Measurements from ENCODE around the gene MCEE.
"Not testable (repeated sequence)": the region's sequence is repeated elsewhere in the genome, so short reads cannot be mapped to it uniquely, and the experiment has no call there.

The MCEE gene

GRCh38 chr2:71129114-71129901 is 721 bp downstream of the MCEE start:
- no peak for FAIRE-seq
- no peak for DNase-seq (ENCODE audit: low spot score)

- no peak for DNase-seq (ENCODE audit: low spot score)
- FAIRE-seq, result no peak
Observed at GRCh38 chr2:71126957-71127356, 3.1 kb downstream of the MCEE start.

DNA sequence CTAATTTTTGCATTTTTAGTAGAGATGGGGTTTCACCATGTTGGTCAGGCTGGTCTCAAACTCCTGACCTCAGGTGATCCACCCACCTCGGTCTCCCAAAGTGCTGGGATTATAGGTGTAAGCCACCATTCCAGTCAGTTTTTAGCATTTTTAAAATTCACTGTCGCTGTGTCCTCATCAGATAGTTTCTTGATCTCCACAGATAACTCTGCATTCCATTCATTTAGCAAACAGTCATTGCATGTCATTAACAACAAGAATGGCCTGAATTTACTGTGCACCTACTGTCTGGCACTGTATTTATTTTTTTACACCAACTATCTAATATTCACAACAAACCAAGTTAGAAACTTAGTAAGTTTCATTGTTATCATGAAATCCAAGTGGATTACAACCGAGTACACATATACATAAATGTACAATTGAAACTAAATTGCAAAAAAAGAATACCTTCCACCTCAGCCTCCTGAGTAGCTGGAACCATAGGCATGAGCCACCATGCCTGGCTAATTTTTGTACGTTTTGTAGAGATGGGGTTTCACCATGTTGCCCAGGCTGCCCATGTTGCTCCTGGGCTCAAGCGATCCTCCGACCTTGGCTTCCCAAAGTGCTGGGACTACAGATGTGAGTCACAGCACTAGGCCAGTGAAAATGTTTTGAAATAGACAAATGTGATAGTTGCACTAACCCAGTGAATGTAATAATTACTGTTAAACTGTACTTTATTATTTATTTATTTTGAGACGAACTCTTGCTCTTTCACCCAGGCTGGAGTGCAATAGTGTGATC is 4.3 kb downstream of the MCEE start:
- no peak for DNase-seq (ENCODE audit: low spot score)
- no peak for FAIRE-seq

- no peak for FAIRE-seq
- no peak for DNase-seq (ENCODE audit: low spot score)
Observed at GRCh38 chr2:71122387-71123298, 7.4 kb downstream of the MCEE start.

DNA sequence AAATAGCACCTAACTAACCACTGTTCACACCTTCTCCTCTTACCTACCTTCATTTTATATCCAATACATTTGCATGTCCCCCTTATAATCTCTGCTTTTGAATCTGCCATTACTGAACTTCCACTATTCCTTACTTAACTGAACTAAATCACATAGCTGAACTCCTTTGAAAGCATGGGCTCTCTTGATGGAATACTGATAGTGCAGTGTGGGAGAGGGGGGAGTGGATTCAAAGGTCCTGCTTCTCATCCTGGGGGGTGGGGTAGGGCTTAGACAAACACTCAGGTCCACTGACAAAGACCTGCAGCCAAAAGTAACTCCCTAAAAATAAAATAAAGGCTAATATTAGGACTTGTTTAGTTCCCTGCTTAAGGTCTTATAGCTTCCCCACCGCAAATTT is 8.6 kb downstream of the MCEE start:
- DNase-seq (ENCODE audit: low spot score) (no peak), FAIRE-seq (no peak)

DNA sequence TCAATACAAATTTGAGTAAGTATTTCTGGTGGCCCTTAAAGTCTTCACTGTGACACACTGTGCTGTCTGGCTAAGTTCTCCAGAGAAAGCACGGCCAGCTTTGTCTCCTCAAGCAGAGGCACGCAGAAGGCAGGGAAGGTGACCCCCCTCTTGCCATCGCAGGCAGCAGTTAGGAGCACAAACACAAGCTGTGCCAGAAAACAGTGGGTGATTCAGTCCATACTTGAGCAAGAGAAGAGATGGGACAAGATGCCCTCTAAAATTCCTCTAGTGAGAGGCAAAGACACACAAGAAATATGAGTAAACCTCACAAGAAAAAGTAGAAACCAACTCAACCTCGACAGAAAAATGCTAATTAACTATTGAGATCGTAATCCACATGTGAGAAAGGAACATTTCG is 9.8 kb downstream of the MCEE start:
- FAIRE-seq (no peak), DNase-seq (ENCODE audit: low spot score) (no peak)

GRCh38 chr2:71117063-71117462 is 13.0 kb downstream of the MCEE start:
- FAIRE-seq, result no peak
- DNase-seq (ENCODE audit: low spot score), result no peak

GRCh38 chr2:71113843-71114242 is 16.2 kb downstream of the MCEE start:
- DNase-seq (ENCODE audit: low spot score), result no peak
- FAIRE-seq, result no peak

DNA sequence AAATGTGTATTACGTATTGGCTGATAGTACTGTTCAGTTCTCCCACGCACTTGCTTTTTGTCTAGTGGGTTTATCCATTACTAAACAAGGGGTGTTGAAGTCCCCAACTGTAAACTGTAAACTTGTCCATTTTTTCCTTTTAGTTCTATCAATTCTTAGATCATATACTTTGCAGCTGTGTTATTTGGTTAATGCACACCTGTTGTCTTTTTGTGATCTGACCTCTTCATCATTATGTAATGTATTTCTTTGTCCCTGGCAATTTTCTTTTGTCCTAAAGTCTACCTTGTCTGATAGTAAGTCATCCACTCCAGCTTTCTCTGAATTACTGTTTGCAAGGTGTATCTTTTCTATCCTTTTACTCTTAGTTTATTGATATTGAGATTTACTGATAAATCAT is 21.9 kb downstream of the MCEE start:
- no peak for FAIRE-seq
- DNase-seq (ENCODE audit: low spot score), result no peak

- not testable (repeated sequence) for FAIRE-seq; DNase-seq (ENCODE audit: low spot score)
Observed at GRCh38 chr2:71106463-71106862, 23.6 kb downstream of the MCEE start.

DNA sequence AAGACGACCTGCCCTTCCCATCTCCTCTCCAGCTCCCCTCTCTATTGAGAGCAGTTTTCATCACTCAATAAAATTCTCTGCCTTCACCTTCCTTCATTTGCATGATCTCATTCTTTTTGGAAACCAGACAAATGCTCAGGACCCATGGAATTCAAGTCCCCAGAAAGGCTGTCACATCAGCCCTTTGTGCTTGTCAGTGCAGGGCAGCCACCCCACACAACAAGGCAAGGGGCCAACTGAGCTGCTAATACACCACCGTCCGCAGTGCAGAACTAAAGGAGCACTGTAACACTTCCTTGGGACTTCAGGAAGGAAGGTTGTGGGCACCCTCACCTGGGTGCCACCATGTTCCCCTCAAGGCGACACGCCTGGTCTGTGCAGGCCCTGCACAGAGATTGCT is 26.2 kb downstream of the MCEE start:
- no peak for DNase-seq (ENCODE audit: low spot score)
- no peak for FAIRE-seq

DNA sequence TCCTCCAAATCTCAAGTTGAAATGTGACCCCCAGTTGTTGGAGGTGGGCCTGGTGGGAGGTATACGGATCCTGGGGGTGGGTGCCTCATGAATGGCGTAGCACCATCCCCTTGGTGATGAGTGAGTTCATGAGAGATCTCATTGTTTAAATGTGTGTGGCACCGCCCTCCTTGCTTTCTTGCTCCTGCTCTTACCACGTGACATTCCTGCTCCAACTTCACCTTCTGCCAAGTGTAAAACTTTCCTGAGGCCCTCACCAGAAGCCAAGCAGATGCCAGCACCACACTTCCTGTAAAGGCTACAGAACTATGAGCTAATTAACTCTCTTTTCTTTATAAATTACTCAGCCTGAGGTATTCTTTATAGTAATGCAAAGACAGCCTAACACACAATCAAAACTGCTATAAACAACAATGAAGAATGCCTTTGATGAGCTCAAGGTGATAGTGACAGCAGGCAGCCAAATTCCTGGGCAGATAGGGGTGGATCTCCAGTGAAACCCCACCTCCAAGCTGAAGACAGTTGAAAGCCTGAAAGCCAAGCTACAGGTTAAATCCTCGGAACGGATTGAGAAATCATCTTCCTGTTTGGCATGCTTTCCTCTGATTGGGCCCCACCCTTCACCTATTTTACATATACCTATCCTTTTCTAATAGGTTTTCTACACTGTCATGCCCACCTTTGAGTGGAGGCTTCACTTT is 26.9 kb downstream of the MCEE start:
- FAIRE-seq (no peak), DNase-seq (ENCODE audit: low spot score) (no peak)

- FAIRE-seq, result no peak
- peak; percentile 53 for DNase-seq (ENCODE audit: low spot score)
Observed at GRCh38 chr2:71101656-71102055, 28.4 kb downstream of the MCEE start.

- FAIRE-seq (no peak), DNase-seq (ENCODE audit: low spot score) (peak; percentile 80)
Observed at GRCh38 chr2:71100195-71100964, 29.6 kb downstream of the MCEE start.

GRCh38 chr2:71092491-71093260 is 37.4 kb downstream of the MCEE start:
- not testable (repeated sequence) for DNase-seq (ENCODE audit: low spot score); FAIRE-seq

DNA sequence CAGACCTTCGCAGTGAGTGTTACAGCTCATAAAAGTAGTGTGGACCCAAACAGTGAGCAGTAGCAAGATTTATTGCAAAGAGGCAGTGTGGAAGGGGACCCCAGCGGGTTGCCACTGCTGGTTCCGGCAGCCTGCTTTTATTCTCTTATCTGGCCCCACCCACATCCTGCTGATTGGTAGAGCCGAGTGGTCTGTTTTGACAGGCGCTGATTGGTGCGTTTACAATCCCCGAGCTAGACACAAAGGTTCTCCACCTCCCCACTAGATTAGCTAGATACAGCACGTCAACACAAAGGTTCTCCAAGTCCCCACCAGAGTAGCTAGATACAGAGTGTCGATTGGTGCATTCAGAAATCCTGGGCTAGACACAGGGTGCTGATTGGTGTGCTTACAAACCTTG is 38.2 kb downstream of the MCEE start:
- FAIRE-seq; DNase-seq (ENCODE audit: low spot score): not testable (repeated sequence)

- not testable (repeated sequence) for FAIRE-seq; DNase-seq (ENCODE audit: low spot score)
Observed at GRCh38 chr2:71089475-71089874, 40.6 kb downstream of the MCEE start.

- not testable (repeated sequence) for DNase-seq (ENCODE audit: low spot score)
- FAIRE-seq, result peak; percentile 48
Observed at GRCh38 chr2:71085325-71086003, 44.6 kb downstream of the MCEE start.
